ENCODE results near the gene CTSF.
"Not testable (repeated sequence)": the region's sequence is repeated elsewhere in the genome, so short reads cannot be mapped to it uniquely, and the experiment has no call there.

CTSF gene

DNA sequence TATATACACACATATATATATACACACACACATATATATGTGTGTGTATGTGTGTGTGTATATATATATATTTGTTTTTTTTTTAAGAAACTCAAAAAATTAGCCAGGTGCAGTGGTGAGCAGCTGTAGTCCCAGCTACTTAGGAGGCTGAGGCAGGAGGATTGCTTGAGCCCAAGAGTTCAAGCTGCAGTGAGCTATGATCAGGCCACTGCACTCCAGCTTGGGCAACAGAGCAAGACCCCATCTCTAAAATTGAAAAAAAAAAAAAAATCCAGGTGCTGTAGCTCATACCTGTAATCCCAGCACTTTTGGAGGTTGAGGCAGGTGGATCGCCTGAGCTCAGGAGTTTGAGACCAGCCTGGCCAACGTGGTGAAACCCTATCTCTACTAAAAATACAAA, 20.9 kb upstream of the CTSF start:
- not testable (repeated sequence) for DNase-seq

DNA sequence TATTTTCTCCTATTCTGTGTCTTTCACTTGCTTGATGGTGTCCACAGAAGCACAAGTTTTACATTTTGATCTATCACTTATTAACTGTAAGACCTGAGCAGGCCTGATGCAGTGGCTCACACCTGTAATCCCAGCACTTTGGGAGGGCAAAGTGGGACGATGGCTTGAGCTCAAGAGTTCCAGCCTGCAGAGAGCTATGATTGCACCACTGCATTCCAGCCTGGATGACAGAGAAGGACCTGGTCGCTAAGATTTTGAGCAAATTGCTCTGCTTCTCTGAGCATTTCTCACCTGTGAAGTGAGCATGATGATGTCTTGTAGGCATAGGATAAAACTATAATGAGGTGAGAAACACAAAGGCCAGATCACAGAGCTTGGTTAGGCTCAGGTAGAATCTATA, 17.7 kb upstream of the CTSF start:
- DNase-seq = no peak

DNA sequence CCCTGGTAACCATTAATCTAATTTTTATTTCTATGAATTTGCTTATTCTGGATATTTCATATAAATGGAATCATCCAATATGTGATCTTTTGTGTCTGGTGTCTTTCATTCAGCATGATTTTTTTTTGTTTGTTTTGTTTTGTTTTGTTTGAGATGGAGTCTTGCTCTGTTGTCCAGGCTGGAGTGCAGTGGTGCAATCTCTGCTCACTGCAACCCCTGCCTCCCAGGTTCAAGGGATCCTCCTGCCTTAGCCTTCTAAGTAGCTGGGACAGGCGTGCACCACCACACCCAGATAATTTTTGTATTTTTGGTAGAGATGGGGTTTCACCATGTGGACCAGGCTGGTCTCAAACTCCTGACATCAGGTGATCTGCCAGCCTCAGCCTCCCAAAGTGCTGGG, 17.0 kb upstream of the CTSF start:
- not testable (repeated sequence) for DNase-seq

DNA sequence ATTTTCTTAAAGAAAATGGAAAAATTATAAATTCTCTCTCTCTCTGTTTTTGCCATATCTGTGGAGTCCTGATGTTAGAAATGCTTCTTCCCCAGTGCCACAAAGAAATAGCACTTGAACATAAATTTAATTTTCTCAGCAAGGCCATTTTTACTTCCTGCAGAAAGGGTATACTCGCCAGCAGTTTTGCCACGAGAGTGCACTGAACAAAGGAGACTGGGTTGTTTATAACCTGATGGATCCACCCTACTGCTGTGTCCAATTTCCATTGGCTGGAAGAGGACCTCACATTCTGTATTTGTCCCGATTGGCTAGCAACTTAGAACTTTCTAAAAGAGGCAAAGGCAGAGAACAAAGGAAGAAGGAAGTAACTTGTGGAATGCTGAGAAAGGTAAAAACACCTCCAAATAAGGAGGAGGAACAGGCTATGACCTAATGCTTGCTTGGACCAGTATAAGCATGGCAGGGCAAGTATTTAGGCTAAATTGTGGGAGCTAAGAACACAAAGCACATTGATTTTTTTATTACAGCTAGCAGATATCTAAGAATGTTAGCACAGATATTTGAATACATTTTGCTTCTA, 14.2 kb upstream of the CTSF start:
- DNase-seq = not testable (repeated sequence)

DNA sequence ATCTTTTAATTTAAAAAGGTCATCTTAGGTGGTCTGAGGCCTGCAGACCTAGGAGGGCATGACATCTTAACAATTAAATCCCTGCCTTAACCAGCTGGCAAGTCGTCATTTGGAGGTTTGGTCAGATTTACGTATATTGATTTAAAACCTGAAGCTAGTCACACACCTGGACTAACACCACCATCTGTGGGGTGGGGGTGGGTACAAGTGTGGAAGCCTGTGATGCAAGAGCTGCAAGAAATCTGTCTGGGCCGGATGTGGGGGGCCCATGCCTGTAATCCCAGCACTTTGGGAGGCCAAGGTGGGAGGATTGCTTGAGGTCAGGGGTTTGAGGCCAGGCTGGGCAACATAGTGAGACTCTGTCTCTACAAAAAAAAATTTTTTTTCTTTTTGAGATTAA, 12.9 kb upstream of the CTSF start:
- DNase-seq = no peak

DNA sequence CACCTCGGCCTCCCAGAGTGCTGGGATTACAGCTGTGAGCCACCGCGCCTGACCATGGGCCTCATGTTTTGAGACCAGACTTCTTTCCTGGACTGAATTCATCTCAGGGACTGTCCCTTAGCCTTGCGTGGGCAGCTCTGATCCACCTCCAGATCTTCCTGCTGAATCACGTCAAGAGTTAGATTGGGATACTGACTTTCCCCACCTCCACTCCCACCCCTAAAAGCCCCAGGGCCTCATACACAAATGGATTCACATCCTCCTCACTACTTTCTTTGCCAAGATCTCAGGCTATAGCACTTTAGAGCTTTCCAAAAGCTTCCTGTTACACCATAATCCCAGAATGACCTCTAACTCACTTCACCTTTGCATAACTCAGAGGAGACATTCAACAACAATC, 12.4 kb upstream of the CTSF start:
- DNase-seq = no peak

DNA sequence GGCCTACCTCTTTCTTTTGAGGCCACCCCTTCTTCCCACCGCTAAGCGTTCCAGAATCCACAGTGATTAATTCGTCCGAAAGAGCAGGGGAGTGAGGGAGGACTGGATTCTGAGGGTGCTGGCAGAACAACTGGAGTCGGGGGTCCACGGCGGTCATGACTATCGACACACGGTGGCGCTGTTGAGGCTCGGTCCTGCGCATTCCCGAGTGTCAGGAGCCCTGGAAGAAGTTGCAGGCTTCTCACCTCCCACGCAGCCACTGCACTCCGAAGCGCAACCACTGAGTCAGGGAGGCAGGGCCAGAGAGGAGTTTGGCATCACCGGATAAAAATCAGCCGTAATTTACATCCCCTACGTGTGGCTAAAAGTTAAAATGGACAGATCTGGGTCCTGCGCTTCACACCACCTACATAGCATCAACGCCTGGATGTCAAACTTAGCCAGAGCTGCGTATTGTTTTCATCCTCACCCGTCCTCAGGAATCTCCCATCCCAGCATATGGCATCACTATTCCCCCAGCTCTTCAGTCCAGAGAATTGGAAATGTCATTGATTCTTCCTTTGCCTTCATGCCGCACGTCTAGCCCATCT, 10.7 kb upstream of the CTSF start:
- peak; percentile 81 for DNase-seq

DNA sequence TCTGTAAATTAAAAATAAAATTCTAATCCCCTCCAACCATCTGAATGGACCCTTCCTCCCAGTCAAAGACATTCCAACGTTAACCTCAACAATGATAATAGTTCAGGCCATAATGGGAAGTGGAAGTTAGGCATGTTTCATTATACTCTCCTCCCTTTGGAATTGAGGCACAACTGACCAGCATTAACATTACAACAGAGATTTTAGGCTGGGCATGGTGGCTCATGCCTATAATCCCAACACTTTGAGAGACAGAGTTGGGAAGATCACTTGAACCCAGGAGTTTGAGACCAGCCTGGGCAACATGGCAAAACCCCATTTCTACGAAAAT, 2.4 kb upstream of the CTSF start:
- DNase-seq = no peak

DNA sequence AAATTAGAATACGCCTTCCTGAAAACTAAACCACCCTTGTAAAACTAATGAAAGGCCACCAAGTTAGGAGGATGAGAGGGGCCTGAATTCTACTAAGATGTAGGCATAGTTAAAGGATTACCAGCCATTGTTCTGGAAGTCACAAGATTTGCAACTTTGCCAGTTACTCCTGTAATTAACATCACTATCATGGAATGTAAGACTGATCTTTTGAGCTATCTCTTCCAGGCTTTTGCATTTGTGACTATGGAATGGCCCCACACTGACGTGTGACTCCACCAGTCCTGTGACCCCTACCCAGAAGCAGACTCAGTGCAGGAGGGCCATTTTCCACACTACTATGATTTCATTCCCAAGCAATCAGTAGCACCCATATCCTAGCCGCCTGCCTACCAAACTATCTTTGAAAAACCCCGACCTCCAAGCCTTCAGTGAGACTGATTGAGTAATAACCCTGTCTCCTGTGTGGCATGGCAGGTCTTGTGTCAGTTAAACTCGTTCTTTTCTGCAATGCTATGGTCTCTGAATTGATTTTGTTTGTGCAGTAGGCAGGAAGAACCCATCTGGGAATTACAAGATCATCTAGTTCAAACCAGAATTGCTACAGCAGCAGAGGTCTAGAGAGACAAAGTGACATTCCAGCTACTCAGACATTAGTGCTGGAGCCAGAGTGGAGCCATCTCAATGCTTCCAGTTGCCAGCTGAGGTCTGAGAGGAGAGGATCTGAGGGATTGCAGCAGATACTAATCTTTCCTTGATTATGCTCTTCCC, 1.9 kb upstream of the CTSF start:
- DNase-seq = no peak

DNA sequence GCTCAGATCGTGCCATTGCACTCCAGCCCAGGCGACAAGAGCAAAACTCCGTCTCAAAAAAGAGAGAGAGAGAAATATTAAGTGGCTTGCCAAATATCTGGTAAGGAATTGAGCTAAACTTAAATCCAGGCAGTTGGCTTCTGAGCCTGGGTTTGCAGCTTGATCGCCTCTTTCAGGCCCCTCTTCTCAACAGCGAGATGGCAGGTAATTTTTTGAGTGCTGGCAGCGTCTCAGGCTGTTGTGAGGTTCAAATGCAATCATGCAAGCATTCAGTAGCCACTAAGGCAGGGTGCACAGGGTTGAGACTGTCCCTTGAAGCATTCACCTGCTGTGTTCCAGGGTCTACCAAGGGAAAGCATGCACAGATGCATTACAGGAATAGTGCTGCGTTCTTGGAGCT, 670 bp upstream of the CTSF start:
- no peak for DNase-seq

DNA sequence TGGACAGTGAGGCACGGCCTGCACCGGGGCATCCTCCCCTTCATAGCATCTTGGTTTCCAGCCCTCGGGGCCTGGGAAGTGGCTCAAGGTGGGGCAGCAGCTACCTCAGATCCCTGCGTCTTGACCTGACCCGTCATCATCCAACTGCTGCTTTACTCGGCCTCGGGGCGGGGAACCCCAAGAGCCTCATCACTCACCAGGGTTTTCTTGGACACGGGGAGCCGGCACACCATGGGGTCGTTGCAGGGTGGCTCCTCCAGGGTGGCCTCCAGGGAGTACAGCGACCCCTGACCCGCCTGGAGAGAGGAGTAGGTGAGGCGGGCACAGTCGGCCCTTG, 651 bp downstream of the CTSF start:
- DNase-seq = no peak

DNA sequence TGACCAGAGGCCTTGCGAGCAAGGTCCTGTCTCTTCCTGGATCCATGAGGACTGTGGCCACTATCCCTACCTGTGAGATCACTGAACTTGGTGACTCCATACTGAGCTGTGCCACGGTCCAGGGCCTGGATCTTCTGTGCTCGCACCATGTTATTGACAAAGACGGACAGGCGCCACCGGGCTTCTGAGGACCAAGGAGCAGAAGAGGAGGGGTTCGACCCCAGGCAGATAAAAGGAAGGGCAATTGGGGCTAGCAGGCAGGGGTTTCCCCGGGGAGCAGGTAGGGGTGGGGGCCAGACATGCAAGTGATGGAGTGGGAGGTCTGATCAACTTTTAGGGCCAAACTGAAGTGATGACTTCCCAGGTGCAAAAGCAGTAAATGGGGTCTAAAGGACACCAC, 2.2 kb downstream of the CTSF start:
- DNase-seq = no peak

DNA sequence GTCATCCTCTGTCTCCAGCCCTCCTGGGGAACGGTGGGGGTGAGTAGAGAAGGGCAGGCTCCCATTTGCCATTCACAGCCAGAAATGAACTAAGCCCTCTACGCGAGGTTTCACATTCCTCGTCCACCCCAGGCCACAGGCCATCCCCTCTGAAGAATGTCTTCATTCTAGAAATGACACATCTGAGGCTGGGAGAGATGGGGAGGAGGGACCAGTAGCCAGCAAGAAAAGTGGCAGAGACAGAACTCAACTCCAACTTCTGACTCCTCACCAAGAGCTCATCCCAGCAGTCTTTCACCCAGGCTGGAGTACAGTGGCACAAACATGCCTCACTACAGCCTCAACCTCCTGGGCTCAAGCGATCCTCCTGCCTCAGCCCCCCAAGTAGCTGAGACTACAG, 3.4 kb downstream of the CTSF start:
- DNase-seq = no peak

DNA sequence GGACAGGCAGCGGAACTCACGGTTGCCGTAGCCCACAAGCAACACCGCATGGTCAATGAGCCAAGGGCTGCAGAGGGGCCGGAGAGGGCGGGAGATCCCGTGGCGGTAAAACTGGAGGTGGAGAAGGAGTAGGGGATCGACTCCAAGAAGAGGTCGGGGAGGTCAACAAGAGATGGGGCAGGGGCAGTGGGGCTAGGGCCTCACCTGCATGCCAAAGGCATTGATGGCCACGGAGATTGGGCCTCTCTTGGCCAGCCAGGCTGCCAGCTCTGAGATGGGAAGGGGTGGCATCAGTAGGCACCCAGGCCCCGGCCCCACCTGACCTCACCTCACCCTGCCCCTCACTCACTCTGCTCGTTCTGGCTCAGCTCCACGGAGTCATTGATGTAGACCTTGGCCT, 3.9 kb downstream of the CTSF start:
- no peak for DNase-seq

DNA sequence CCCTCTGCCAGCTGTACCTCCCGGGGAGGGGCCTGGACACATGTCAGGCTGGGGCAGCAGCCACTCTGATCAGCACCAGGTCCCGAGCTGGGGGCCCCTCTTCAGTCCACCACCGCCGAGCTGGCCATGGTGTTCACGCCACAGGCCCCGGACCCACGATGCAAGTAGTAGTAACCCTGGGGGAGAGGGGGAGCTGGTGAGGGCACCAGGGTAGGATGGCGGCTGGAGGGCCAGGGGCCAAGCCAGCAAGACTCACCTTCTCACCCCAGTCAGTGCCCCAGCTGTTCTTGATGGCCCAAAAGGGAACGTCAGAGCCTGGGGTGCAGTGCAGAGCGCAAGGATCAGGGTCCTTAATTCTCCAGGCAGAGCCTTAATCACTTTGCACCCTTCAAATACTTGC, 4.6 kb downstream of the CTSF start:
- no peak for DNase-seq

DNA sequence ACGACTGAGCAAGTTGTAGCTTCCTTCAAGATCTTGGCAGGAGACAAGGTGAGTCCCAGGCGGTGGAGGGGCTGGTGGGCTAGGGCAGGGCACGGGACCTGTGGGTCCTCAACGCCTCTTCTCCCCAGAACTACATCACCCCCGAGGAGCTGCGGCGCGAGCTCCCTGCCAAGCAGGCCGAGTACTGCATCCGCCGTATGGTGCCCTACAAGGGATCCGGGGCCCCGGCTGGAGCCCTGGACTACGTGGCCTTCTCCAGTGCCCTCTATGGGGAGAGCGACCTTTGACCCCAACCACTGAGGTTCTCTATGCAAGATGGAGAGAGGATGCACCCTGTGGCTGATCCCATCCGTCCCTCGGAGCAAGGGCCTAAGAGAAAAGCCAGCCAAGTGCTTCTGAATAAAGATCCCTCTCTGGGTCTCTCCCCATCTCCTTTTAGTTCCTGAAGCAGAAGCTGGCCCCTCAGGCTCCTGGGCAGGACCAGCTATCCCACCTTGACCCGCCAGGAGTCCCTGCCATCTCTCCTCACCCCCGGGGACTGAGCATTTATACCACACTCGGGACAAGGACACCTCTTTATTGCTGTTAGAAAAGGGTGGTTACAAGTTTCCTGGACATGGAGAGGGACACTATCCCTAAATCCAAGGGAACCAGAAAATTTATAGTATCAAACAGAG, 5.4 kb downstream of the CTSF start:
- no peak for DNase-seq

DNA sequence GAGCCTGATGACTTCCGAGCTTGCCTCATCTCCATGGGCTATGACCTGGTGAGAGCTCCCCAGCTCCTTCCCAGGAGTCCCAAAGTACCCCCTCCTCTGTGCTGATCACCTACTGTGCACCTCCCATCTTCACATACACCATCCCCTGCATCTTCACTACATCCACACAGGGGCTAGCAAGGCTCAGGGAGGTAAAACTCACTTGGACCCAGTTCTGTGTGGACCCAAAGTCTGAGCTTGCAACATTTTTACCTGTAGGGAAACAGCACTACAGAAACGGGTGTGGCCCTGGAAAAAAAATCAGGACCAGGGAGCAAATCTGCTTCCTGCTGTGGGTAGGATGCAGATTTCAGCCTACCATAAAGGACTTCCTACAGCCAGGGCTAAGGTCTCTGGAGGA, 6.1 kb downstream of the CTSF start:
- DNase-seq = no peak

DNA sequence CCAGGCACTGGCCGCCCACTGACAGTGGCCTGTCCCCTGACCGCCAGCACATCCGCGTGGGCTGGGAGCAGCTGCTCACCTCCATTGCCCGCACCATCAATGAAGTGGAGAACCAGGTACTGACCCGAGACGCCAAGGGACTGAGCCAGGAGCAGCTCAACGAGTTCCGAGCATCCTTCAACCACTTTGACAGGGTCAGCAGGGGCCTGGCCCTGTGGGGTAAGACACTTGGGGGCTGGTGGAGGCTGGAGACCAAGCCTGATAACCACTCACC, 6.5 kb downstream of the CTSF start:
- no peak for DNase-seq

DNA sequence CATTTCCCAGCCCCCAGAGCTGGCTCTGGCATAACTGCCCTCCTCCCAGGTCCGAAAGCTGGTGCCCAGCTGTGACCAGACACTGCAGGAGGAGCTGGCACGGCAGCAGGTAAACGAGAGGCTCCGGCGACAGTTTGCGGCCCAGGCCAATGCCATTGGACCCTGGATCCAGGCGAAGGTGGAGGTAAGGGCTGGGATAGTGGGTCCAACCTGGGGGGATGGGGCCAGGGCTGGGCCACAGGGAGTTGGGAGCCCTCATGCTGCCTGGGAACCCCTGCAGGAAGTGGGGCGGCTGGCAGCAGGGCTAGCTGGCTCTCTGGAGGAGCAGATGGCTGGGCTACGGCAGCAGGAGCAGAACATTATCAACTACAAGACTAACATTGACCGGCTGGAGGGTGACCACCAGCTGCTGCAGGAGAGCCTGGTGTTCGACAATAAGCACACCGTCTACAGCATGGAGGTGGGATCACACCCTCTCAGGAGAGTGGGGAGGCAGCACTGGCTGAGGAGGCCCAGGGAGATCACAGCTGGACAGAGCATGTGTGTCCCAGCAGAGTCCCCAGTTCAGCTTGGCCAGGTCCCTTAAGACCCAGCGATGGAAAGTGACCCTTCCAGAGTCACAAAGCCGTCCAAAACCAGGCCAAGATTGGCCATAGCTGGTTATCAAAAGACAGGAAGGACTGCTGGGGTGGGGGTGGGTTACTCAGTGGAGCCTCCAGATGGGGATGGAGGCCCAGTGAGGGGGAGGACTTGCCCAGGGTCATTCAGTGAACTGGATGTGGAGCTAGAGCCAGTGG, 7.0 kb downstream of the CTSF start:
- DNase-seq = no peak

DNA sequence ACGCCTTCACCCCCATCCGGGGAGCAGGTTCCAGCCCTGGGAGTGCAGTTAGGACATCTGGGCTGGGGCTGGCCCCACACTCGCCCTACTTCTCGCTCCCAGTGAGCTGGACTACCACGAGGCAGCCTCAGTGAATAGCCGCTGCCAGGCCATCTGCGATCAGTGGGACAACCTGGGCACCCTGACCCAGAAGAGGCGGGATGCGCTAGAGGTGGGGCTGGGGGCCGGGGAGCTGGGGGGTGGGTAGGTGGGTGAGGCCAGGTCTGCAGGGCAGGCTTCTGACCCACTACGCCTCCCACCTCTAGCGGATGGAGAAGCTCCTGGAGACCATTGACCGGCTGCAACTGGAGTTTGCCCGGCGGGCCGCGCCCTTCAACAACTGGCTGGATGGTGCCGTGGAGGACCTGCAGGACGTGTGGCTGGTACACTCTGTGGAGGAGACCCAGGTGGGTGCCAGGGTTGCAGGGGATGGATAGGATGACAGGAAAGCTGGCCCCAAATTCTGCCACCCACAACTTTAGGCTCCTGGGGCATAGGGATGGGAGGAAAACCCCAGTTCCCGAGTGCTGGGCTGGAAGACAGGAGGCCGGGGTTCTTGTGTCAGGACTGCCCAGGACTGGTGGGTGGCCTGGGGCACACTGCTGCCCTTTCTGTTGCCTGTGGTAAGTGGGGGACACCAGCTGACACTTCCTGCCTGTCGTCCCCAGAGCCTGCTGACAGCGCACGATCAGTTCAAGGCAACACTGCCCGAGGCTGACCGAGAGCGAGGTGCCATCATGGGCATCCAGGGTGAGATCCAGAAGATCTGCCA, 8.3 kb downstream of the CTSF start:
- DNase-seq = no peak

DNA sequence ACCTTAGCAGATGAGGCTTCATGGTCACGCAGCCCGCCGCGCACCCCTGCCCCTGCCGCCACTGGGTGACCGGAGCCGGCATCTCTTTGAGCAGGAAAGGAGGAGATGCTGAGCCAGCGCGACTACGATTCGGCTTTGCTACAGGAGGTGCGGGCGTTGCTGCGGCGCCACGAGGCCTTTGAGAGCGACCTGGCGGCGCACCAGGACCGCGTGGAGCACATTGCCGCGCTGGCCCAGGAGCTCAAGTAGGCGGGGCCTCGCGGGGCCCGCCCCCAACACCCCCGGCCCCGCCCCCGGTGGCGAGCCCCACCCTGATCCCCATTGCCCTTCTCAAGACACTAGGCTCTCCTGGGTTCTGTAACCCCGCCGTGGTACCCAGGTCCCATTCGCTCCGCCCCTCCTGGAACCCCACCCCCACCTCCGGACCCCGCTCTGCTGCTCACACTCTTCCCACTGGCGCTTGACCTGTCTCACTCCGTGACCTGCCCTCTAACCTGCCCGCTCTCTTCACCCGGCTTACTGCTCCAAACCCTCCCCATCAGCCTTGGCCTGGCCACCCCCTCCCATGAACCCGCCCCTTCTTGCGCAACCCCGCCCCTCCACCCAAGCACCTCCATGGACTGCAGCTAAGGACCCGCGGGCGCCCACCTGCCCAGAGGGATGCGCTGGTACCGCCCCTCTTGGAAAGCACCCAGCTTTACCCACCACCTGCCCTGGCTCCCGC, 9.1 kb downstream of the CTSF start:
- peak; percentile 35 for DNase-seq

DNA sequence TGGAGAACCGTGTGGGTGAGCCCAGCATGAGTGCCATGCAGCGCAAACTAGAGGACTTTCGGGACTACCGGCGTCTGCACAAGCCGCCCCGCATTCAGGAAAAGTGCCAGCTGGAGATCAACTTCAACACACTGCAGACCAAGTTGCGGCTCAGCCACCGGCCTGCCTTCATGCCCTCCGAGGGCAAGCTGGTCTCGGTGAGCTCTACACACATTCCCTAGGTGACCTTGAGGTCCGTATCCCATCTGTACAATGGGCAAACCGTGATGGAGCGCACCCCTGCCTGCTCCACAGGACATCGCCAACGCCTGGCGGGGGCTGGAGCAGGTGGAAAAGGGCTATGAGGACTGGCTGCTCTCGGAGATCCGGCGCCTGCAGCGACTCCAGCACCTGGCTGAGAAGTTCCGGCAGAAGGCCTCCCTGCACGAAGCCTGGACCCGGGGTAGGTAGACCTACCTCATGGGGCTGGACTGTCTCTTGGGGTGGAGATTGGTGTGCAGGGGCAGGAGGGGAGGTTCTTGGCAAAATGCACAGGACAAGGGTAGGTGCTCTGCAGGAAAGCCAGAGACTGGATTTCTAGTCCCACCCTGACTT, 10.6 kb downstream of the CTSF start:
- no peak for DNase-seq

All from activated CD8-positive, alpha-beta memory T cell treated with anti-CD3 and anti-CD28 coated beads, Interleukin-2, amount 50 U/mL, for 4 hours (primary cell).